H9 (cell line): ENCODE data around the gene GRK1. TPM values are rescaled to one million over a fixed set of nuclear protein-coding genes. Genes with fewer than 3 reads are reported as not detected.

ENCODE experiments used
- DNase-seq: peaks from one replicate; pipeline ENCODE4 v3.0.0-alpha.2; 2017
- H2AFZ ChIP-seq: one replicate; pipeline ENCODE4 v1.6.1; 2013; ENCODE audit warnings: mild to moderate bottlenecking, low read length, control low read depth, moderate library complexity
- H2AK5ac ChIP-seq: 2 replicates; pipeline ENCODE4 v1.6.1; 2013; ENCODE audit warnings: low read length, control low read depth, mixed read lengths; ENCODE audit not compliant: insufficient read length
- H2BK120ac ChIP-seq: one replicate; pipeline ENCODE4 v1.6.1; 2013; ENCODE audit warnings: low read depth, mild to moderate bottlenecking, low read length, control low read depth, inconsistent platforms; ENCODE audit not compliant: poor library complexity, severe bottlenecking
- H2BK12ac ChIP-seq: 2 replicates; pipeline ENCODE4 v1.6.1; 2013; ENCODE audit warnings: low read length, control low read depth, mixed read lengths, low read depth; ENCODE audit not compliant: insufficient read length
- H2BK15ac ChIP-seq: 2 replicates; pipeline ENCODE4 v1.6.1; 2013; ENCODE audit warnings: low read depth, low read length, control low read depth
- H2BK20ac ChIP-seq: one replicate; pipeline ENCODE4 v1.6.1; 2013; ENCODE audit warnings: low read depth, mild to moderate bottlenecking, low read length, control low read depth, inconsistent platforms; ENCODE audit not compliant: poor library complexity, severe bottlenecking
- H2BK5ac ChIP-seq: 2 replicates; pipeline ENCODE4 v1.6.1; 2013; ENCODE audit warnings: low read length, control low read depth, mixed read lengths; ENCODE audit not compliant: insufficient read length
- H3K14ac ChIP-seq: 2 replicates; pipeline ENCODE4 v1.6.1; 2013; ENCODE audit warnings: low read length, control low read depth; ENCODE audit not compliant: insufficient read depth
- H3K18ac ChIP-seq: 2 replicates; pipeline ENCODE4 v1.6.1; 2013; ENCODE audit warnings: low read depth, mild to moderate bottlenecking, mixed read lengths, low read length, control low read depth; ENCODE audit not compliant: insufficient read length
- H3K23ac ChIP-seq: 2 replicates; pipeline ENCODE4 v1.6.1; 2013; ENCODE audit warnings: low read length, control low read depth, mixed read lengths, low read depth; ENCODE audit not compliant: insufficient read length
- H3K23me2 ChIP-seq: 2 replicates; pipeline ENCODE4 v1.6.1; 2013; ENCODE audit warnings: low read depth, mild to moderate bottlenecking, mixed read lengths, low read length, control low read depth; ENCODE audit not compliant: insufficient read length, poor library complexity, severe bottlenecking
- H3K27ac ChIP-seq: 2 replicates; pipeline ENCODE4 v1.5.1; 2013; ENCODE audit warnings: low read length, control low read depth, mixed read lengths, low read depth; ENCODE audit not compliant: insufficient read length
- H3K27me3 ChIP-seq: 2 replicates; pipeline ENCODE4 v1.6.1; 2013; ENCODE audit warnings: low read length, control low read depth, inconsistent platforms; ENCODE audit not compliant: insufficient read depth
- H3K4ac ChIP-seq: 2 replicates; pipeline ENCODE4 v1.6.1; 2013; ENCODE audit warnings: low read depth, mild to moderate bottlenecking, control low read depth, inconsistent platforms, low read length, moderate library complexity
- H3K4me1 ChIP-seq: 2 replicates; pipeline ENCODE4 v1.6.1; 2013; ENCODE audit warnings: low read length, control low read depth, inconsistent platforms; ENCODE audit not compliant: insufficient read depth
- H3K4me2 ChIP-seq: 2 replicates; pipeline ENCODE4 v1.6.1; 2013; ENCODE audit warnings: low read length, control low read depth, mixed read lengths; ENCODE audit not compliant: insufficient read length, insufficient read depth
- H3K56ac ChIP-seq: 2 replicates; pipeline ENCODE4 v1.6.1; 2013; ENCODE audit warnings: low read depth, mild to moderate bottlenecking, mixed read lengths, low read length, control low read depth; ENCODE audit not compliant: insufficient read length
- H3K79me1 ChIP-seq: 2 replicates; pipeline ENCODE4 v1.6.1; 2013; ENCODE audit warnings: low read depth, mild to moderate bottlenecking, moderate library complexity, low read length, control low read depth, inconsistent platforms; ENCODE audit not compliant: insufficient read depth, poor library complexity, severe bottlenecking
- H3K79me2 ChIP-seq: 2 replicates; pipeline ENCODE4 v1.6.1; 2013; ENCODE audit warnings: low read length, control low read depth, inconsistent platforms; ENCODE audit not compliant: insufficient read depth
- H3K9ac ChIP-seq: 2 replicates; pipeline ENCODE4 v1.6.1; 2013; ENCODE audit warnings: low read length, control low read depth, mixed read lengths; ENCODE audit not compliant: insufficient read length; ENCODE audit errors: extremely low read depth
- H3K9me3 ChIP-seq: one replicate; pipeline ENCODE4 v1.6.1; 2013; ENCODE audit warnings: low read depth, low read length, inconsistent platforms; ENCODE audit not compliant: control insufficient read depth
- H3T11ph ChIP-seq: one replicate; pipeline ENCODE4 v1.6.1; 2013; ENCODE audit warnings: mild to moderate bottlenecking, low read length, control low read depth, inconsistent platforms
- H4K20me1 ChIP-seq: one replicate; pipeline ENCODE4 v1.6.1; 2013; ENCODE audit not compliant: control insufficient read depth, insufficient read length, insufficient read depth
- H4K5ac ChIP-seq: 2 replicates; pipeline ENCODE4 v1.6.1; 2013; ENCODE audit warnings: low read depth, mild to moderate bottlenecking, mixed read lengths, low read length, control low read depth; ENCODE audit not compliant: insufficient read length
- H4K8ac ChIP-seq: replicated peaks from 2 replicates; pipeline ENCODE4 v1.6.1; 2013; ENCODE audit warnings: low read length, control low read depth, mixed read lengths, low read depth; ENCODE audit not compliant: insufficient read length
- H4K91ac ChIP-seq: 2 replicates; pipeline ENCODE4 v1.6.1; 2013; ENCODE audit warnings: low read depth, mild to moderate bottlenecking, moderate library complexity, mixed read lengths, low read length, control low read depth; ENCODE audit not compliant: insufficient read length
- H3K27ac Mint-ChIP-seq, 3 experiments: 2 replicates in 2 of 3; 3 replicates in 1 of 3; pipeline ENCODE4 v1.8.0; 2020 to 2021; ENCODE audit warnings: mixed read lengths in 3 of 3, mild to moderate bottlenecking in 1 of 3, moderate library complexity in 1 of 3
- H3K27me3 Mint-ChIP-seq: 2 replicates; pipeline ENCODE4 v1.8.0; 2021; ENCODE audit warnings: low read depth, mild to moderate bottlenecking, moderate library complexity, mixed read lengths
- H3K36me3 Mint-ChIP-seq, 3 experiments: 2 replicates in 2 of 3; 3 replicates in 1 of 3; pipeline ENCODE4 v1.8.0; 2020 to 2021; ENCODE audit warnings: low read depth in 3 of 3, mixed read lengths in 3 of 3; ENCODE audit not compliant: insufficient read depth in 1 of 3
- H3K4me1 Mint-ChIP-seq, 2 experiments: 2 replicates each; pipeline ENCODE4 v1.8.0; 2020; ENCODE audit warnings: mixed read lengths in 2 of 2
- H3K4me3 Mint-ChIP-seq, 2 experiments: 2 replicates in 1 of 2; 3 replicates in 1 of 2; pipeline ENCODE4 v1.8.0; 2020 to 2021; ENCODE audit warnings: mild to moderate bottlenecking in 2 of 2, mixed read lengths in 2 of 2, moderate library complexity in 1 of 2
- H3K9me3 Mint-ChIP-seq, 2 experiments: 2 replicates in 1 of 2; 3 replicates in 1 of 2; pipeline ENCODE4 v1.8.0; 2020; ENCODE audit warnings: mild to moderate bottlenecking in 2 of 2, mixed read lengths in 2 of 2, moderate library complexity in 1 of 2
- WGBS: extraction: QIAGEN DNeasy Blood & Tissue Kit; methylation state at CpG from one replicate; pipeline ENCODE4 v1.1.7; 2013; ENCODE audit warnings: missing lambda C conversion rate, low lambda C conversion rate, mixed read lengths; ENCODE audit not compliant: insufficient read length; ENCODE audit errors: extremely low coverage; 5-methylcytosine and 5-hydroxymethylcytosine counted together
- total RNA-seq: library from RNA; stranded (reverse); gene quantifications from 2 replicates; pipeline ENCODE4 v1.2.1, GENCODE V29; 2021
- TF ChIP-seq, protein P1 (sequence below): fragments of 200-600 bp; sonication (generic); conservative IDR thresholded peaks from 3 replicates; pipeline ENCODE4 v1.8.0; 2021; ENCODE audit warnings: antibody characterized with exemption, mild to moderate bottlenecking

GRK1 gene
- total RNA-seq, 1 experiment from 2014 or later = 0.31 TPM

DNA sequence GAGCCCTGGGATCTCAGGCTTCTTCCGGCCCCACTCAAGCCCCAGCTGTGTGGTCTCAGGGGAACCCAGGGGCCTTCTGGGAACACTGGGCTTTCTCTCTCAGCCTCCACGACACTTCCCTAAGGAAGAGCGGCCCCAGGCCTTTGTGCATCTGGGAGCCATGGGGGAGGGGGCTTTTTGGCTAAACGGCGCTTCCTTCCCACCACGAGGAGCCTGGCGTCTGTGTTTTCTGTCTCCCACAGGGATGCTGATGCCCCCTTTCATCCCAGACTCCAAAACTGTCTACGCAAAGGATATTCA lies 67.8 kb downstream of the GRK1 start:
- no peak overlapping the region for H4K91ac ChIP-seq

More for the DNA sequence above, 67.8 kb downstream of the GRK1 start:
- no peak overlapping the region for H3K27ac ChIP-seq
- Mint-ChIP-seq H3K27me3 (peaks cover 4% of the 10 kb centered on the region), H3K4me1 (no peaks in the 10 kb centered on the region), H3K27ac (no peak overlapping the region), H3K36me3 (peaks cover 0 to 3% (median 0%) of the 10 kb centered on the region in 3 experiments; a peak in 1 of 7 replicates), H3K4me3 (no peak overlapping the region), H3K9me3 (peaks cover 5 to 10% of the 10 kb centered on the region in 2 experiments; a peak in 3 of 5 replicates)
- H3K4ac ChIP-seq = no peak overlapping the region
- no peak overlapping the region for H3K18ac ChIP-seq
- H3K4me1 ChIP-seq = no peaks in the 10 kb centered on the region
- H2BK5ac ChIP-seq = no peak overlapping the region
- no peak overlapping the region for H2BK15ac ChIP-seq
- H2AFZ ChIP-seq = no peak overlapping the region
- H3K79me1 ChIP-seq = no peaks in the 10 kb centered on the region
- WGBS = no CpG with 5 or more reads among the region's 8 CpGs
- H2BK20ac ChIP-seq = no peak overlapping the region
- no peak overlapping the region for H2BK12ac ChIP-seq
- no peak overlapping the region for H3K4me2 ChIP-seq
- no peak overlapping the region for H3K14ac ChIP-seq
- no peaks in the 10 kb centered on the region for H3K27me3 ChIP-seq
- no peaks in the 10 kb centered on the region for H3K9me3 ChIP-seq
- no peak overlapping the region for H3T11ph ChIP-seq
- no peaks in the 10 kb centered on the region for H3K79me2 ChIP-seq
- TF ChIP-seq, protein P1, sequence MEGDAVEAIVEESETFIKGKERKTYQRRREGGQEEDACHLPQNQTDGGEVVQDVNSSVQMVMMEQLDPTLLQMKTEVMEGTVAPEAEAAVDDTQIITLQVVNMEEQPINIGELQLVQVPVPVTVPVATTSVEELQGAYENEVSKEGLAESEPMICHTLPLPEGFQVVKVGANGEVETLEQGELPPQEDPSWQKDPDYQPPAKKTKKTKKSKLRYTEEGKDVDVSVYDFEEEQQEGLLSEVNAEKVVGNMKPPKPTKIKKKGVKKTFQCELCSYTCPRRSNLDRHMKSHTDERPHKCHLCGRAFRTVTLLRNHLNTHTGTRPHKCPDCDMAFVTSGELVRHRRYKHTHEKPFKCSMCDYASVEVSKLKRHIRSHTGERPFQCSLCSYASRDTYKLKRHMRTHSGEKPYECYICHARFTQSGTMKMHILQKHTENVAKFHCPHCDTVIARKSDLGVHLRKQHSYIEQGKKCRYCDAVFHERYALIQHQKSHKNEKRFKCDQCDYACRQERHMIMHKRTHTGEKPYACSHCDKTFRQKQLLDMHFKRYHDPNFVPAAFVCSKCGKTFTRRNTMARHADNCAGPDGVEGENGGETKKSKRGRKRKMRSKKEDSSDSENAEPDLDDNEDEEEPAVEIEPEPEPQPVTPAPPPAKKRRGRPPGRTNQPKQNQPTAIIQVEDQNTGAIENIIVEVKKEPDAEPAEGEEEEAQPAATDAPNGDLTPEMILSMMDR = no peak
- H3K23me2 ChIP-seq = no peaks in the 10 kb centered on the region
- DNase-seq = no peak
- H3K23ac ChIP-seq = no peak overlapping the region
- no peaks in the 10 kb centered on the region for H4K20me1 ChIP-seq
- H2BK120ac ChIP-seq = no peak overlapping the region
- no peak overlapping the region for H2AK5ac ChIP-seq
- H4K5ac ChIP-seq = no peak overlapping the region
- H3K56ac ChIP-seq = no peak overlapping the region
- H4K8ac ChIP-seq = no peak overlapping the region
- no peak overlapping the region for H3K9ac ChIP-seq
